HL-60 (cell line): ENCODE data around the gene MACROD2.

Experiments
- CTCF ChIP-seq: IDR thresholded peaks from one replicate; pipeline ENCODE4 v1.5.1; 2011; ENCODE audit warnings: low read length, control low read depth, inconsistent platforms; ENCODE audit not compliant: insufficient read depth
- GABPA ChIP-seq: IDR thresholded peaks from 2 replicates; pipeline ENCODE4 v1.6.1; 2012; ENCODE audit warnings: low read depth
- POLR2AphosphoS5 ChIP-seq: IDR thresholded peaks from 2 replicates; pipeline ENCODE4 v1.6.1; 2012; ENCODE audit warnings: low read depth
- REST ChIP-seq: IDR thresholded peaks from 2 replicates; pipeline ENCODE4 v1.6.1; 2012; ENCODE audit warnings: low read depth; ENCODE audit not compliant: insufficient replicate concordance
- SPI1 ChIP-seq: IDR thresholded peaks from 2 replicates; pipeline ENCODE4 v1.6.1; 2012; ENCODE audit warnings: low read depth, mild to moderate bottlenecking, borderline replicate concordance

- TF ChIP-seq CTCF, result no peak
- TF ChIP-seq REST, result no peak
- no peak for TF ChIP-seq GABPA
- no peak for TF ChIP-seq POLR2AphosphoS5
- no peak for TF ChIP-seq SPI1
Observed at GRCh38 chr20:14700639-14700960, 705.3 kb downstream of the MACROD2 start.
